LNCaP clone FGC (cell line): ENCODE measurements around the gene UCHL5.
A peak's percentile ranks its signal among the peaks of the same experiment; 100 is the strongest.

Experiments used
- DNase-seq: peaks from one replicate; pipeline ENCODE4 v3.0.0-alpha.2; 2011; ENCODE audit warnings: low read depth
- H3K4me3 ChIP-seq: 2 replicates; pipeline ENCODE4 v1.5.1; 2011; ENCODE audit warnings: mild to moderate bottlenecking, low read depth, low read length, control low read depth
- TF ChIP-seq, protein P1 (sequence below): IDR thresholded peaks from 2 replicates; pipeline ENCODE4 v1.5.1; 2012; ENCODE audit warnings: mild to moderate bottlenecking; ENCODE audit not compliant: control insufficient read depth, insufficient read depth; ENCODE audit errors: extremely low read depth

Gene UCHL5

DNA sequence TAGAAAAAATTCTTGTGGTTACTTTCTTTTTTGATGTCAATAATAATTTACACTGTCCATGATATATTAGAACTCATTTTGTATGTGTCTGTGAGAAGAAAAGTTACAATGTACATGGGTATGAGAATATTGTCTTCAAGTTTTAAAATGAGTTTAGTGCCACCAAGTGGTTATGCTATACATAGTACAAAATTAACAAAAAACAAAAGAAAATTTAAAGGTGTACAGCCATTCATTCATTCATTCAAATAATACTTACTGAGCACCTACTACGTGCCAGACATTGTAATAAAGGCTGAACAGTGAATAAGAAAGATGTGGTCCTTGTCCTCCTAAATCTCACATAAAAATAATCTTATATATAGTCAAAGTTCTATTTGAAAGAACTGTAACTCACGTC is 27.7 kb downstream of the UCHL5 start:
- TF ChIP-seq, protein P1, sequence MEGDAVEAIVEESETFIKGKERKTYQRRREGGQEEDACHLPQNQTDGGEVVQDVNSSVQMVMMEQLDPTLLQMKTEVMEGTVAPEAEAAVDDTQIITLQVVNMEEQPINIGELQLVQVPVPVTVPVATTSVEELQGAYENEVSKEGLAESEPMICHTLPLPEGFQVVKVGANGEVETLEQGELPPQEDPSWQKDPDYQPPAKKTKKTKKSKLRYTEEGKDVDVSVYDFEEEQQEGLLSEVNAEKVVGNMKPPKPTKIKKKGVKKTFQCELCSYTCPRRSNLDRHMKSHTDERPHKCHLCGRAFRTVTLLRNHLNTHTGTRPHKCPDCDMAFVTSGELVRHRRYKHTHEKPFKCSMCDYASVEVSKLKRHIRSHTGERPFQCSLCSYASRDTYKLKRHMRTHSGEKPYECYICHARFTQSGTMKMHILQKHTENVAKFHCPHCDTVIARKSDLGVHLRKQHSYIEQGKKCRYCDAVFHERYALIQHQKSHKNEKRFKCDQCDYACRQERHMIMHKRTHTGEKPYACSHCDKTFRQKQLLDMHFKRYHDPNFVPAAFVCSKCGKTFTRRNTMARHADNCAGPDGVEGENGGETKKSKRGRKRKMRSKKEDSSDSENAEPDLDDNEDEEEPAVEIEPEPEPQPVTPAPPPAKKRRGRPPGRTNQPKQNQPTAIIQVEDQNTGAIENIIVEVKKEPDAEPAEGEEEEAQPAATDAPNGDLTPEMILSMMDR: peak; percentile 39; the same call in 1 of the 2 replicates
- no peak for DNase-seq
- no peak overlapping the region for H3K4me3 ChIP-seq

DNA sequence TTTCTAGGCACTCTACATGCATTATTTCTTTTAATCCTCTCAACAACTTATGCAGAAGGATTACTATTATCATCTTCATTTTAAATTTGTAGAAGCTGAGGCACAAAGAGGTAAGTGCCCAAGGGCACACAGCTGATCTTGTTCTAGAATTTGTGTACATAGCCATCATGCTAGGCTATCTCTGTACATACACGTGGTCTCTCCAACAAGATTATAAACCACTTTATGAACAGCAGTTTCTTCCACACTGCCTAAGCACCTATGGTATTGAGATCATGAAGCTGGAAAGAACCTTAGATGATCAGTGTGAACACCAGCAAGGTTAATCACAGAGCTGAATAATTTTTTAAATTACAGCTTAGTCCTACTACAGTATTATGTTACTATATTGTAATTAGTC is 28.9 kb downstream of the UCHL5 start:
- no peak for DNase-seq
- TF ChIP-seq, protein P1: no peak
- H3K4me3 ChIP-seq: no peak overlapping the region

DNA sequence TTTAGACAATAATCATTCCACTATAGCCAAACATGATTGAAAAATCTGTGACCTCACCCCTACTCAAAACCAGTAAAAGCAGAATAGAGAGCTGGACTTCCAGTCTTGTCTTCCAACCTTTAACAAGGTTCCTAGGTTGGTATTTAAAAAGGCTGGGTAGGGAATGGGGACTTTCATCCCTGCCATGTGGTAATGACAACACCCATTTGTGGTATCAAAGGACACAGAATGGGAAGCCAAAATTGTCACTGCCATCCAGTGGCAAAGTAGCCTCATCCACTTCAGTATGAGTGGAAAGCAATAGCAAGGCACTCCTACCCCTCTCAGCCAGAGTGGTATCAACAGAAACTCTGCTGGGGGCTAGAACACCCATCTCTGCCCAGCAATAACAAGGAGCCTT is 33.9 kb downstream of the UCHL5 start:
- TF ChIP-seq, protein P1: no peak
- no peak for DNase-seq
- no peak overlapping the region for H3K4me3 ChIP-seq

DNA sequence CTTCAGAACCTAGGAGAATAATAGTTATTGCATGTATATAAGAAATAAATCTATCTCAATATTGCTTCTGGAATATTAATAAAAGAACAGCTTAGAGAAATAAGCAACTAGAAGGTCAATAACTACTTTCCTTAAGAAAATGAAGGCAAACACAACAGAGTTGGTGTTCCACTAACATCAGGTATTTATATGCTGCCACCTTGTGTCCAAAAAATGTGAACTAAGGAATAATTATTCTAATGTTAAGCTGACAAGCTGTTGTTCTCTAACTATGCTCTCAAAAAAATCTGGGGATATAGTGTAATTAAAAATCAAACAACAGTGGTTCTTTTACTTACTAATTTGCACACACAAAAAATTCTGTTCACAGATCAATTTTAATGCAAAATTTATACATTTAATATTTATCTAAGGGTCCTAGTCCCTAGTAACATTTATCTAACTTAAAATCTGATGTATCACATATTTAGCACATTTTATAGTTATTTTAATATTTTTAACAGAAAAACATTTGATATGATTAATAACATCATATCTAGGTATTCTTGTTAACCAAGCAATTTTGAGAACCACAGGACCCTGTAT is 39.6 kb downstream of the UCHL5 start:
- TF ChIP-seq, protein P1: peak; percentile 63
- H3K4me3 ChIP-seq: no peak overlapping the region
- DNase-seq: peak; percentile 51

DNA sequence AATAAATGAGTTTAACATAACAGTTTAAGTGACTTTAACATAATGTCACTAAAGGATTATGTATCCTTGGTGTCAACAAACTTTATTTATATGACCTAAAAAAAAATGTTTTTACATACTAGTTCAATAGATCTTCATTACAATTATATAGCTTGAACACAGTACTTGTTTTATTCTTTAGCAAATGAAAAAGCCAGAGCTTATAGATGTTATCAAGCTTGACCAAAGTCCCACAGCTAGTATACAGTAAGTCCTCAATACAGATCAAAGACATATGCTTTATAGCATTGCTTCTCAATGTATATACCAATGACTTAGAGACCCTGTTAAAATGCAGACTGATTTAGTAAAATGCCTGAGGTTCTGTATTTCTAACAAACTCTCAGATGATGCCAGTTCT is 42.4 kb downstream of the UCHL5 start:
- DNase-seq: no peak
- TF ChIP-seq, protein P1: no peak
- H3K4me3 ChIP-seq: no peak overlapping the region

DNA sequence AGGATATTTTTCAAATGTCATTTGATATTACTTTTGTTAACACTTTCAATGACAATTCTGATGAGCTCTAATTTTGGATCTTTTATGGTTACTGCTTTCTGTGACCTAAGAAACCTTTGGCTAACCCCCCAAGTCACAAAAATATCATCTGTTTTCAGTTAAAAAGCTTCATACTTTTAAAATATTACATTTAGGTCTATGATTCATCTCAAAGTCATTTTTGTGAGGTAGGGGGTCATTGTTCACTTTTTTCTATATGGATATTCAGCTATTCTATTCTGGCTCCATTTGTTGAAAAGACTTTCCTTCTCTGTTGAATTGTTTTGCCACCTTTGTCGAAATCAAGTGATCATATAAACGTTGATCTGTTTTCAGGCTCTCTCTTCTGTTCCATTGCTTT is 44.8 kb downstream of the UCHL5 start:
- TF ChIP-seq, protein P1: no peak
- no peak overlapping the region for H3K4me3 ChIP-seq
- no peak for DNase-seq

DNA sequence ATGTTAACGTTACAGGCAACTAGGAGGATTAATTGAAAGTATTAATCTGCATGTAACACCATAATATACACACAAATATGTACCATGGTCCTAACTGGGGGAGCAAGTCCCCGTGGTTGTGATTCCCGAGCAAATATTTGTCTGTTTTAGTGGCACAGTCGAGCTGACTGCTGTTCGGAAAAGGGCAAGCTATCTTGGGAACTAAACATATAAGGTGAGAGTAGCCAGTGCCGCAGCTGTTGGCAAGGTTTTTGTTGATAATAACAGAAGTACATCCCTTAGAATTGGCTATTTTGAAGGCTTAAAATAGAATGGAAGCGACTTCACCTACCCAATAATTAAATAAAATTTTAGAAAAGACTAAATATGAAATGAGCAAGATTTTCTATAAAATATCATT is 45.5 kb downstream of the UCHL5 start:
- no peak for DNase-seq
- TF ChIP-seq, protein P1: no peak
- no peak overlapping the region for H3K4me3 ChIP-seq
